CD4-positive, alpha-beta T cell treated with Interleukin-15 for 1 hour (primary cell): ENCODE results near the gene C17orf107.

Source experiments
- DNase-seq: peaks from one replicate; pipeline ENCODE4 v3.0.0-alpha.2; 2020

The C17orf107 gene

GRCh38 chr17:4950075-4950745, 50.9 kb downstream of the C17orf107 start:
- DNase-seq: no peak

GRCh38 chr17:4950746-4951204, 51.4 kb downstream of the C17orf107 start, which contains the start of gene ENO3:
Gene ENO3, plus strand, starts transcription at chr17:4951119. Its CDS starts 711 bp downstream, at chr17:4951830.
- no peak for DNase-seq

GRCh38 chr17:4951486-4951885, 52.1 kb downstream of the C17orf107 start:
- DNase-seq: no peak
